Stimulated activated CD8-positive, alpha-beta memory T cell treated with anti-CD3 and anti-CD28 coated beads, Interleukin-15, amount 100 ng/mL, for 24 hours (primary cell): Measurements from ENCODE around the gene SBSN.
A peak's percentile ranks its signal among the peaks of the same experiment; 100 is the strongest.
"Not testable (repeated sequence)": the region's sequence is repeated elsewhere in the genome, so short reads cannot be mapped to it uniquely, and the experiment has no call there.

ENCODE experiments used
- DNase-seq: peaks from one replicate; pipeline ENCODE4 v3.0.0-alpha.2; 2020; ENCODE audit warnings: low read depth

The SBSN gene

DNA sequence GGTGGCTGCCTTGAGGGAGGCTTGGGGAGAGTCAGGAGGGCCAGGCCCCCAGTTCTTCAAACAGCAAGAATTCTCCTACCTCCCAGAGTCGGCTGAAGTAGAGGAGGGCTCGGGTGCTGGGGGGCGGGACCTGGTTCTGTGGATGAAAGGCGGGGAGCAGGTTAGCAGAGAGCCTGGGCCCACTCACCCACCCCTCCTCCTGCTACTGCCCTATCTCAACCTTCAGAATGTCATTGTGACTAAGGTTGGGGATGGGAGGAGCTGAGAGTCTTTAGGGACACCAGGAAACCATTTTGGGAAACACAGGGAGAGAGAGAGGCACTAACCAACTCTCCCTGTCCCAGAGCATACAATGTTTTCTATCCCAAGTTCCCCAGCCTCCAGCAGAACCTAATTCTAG is 25.4 kb downstream of the SBSN start:
- no peak for DNase-seq

DNA sequence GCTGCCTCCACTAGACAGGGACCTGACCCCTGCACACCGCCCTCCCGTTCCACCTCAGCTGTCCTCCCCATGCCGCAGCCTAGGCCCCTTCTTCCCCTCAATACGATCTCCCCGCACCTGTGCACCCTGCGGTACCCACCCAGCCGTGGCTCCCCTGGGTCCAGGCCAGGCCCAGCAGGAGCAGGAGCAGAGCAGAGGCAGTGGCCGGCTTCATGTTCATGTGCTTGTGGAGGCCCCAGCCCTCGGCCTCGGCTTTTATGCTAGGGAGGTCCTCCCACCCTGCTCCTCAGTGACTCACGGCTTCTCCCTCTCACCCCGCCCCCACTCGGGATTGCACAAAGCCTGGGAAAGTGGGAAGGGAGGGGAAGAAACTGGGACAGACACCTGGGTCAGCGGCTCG is 26.4 kb downstream of the SBSN start:
- DNase-seq = no peak

DNA sequence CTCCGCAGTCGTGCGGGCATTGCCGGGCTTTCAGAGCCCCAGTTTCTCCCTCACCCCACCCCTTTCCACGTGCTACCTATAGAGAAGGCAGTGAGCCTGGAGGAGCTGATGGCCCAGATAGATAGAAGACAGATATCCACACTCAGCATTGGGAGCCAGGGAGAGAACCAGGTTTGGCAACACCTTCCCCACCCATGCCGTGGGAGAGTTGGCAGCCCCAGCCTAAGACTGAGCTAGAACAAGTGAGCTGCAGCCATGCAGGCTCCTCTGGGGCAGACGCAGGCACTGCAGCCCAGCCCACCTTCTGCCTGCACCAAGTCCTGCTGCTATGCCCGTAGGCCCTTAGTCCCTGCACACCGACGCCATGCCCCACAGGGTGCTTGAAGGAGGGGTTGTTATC is 27.5 kb downstream of the SBSN start:
- no peak for DNase-seq

DNA sequence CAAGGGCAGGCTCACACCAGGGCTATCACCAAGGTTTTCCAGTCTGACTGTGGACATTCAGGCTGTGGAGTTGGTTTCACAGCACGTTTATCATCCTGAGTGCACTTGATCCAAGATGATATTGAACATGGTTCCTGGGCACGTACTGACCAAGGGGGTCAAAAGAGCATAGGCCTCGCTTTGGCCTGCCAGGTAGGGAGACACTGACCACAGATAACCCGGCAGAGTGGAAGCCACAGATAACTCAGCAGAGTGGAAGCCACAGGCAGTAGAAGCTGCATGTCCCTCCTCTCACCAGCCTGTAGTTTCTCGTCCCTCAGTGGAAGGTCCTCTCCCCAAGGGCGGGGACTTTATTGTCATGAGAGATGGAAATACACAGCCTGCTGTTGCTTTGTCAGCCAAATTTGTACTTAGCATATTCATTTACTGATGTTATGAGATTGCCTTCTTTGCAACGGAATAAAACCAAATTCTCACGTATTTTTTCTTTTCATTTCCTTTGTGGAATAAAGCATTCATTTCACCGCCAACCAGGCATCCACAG is 29.1 kb downstream of the SBSN start:
- no peak for DNase-seq

DNA sequence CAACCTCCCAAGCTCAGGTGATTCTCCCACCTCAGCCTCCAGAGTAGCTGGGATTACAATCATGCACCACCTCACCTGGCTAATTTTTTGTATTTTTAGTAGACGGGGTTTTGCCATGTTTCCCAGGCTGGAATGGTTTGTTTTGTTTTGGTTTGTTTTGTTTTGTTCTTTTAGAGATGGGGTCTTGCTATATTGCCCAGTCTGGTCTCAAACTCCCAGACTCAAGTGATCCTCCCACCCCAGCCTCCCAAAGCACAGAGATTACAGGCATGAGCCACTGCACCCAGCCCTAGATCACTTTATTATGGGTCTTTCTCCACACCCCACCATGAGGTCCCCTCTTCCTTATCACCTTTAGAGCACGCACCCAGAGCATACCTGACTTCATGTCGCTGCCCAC is 29.9 kb downstream of the SBSN start:
- DNase-seq = no peak

DNA sequence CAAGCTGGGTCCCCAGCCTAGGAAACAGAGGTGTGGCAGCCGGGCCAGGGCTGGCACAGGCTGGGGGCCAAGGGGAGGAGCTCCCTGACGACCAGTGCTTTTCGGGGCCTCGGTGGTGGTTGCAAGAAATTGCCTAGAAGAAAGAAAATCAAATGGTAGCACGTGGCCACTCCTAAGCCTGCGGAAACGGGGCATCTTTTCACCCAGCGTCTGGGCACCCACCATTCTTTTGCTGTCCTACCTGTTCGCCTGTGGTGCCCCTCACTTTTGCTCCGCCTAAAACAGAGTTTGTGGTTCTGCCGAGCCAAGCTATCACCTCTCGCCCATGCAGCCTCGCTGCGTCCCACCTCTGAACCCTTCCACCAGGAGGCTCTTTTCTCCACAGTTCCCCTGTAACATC is 30.7 kb downstream of the SBSN start:
- no peak for DNase-seq

DNA sequence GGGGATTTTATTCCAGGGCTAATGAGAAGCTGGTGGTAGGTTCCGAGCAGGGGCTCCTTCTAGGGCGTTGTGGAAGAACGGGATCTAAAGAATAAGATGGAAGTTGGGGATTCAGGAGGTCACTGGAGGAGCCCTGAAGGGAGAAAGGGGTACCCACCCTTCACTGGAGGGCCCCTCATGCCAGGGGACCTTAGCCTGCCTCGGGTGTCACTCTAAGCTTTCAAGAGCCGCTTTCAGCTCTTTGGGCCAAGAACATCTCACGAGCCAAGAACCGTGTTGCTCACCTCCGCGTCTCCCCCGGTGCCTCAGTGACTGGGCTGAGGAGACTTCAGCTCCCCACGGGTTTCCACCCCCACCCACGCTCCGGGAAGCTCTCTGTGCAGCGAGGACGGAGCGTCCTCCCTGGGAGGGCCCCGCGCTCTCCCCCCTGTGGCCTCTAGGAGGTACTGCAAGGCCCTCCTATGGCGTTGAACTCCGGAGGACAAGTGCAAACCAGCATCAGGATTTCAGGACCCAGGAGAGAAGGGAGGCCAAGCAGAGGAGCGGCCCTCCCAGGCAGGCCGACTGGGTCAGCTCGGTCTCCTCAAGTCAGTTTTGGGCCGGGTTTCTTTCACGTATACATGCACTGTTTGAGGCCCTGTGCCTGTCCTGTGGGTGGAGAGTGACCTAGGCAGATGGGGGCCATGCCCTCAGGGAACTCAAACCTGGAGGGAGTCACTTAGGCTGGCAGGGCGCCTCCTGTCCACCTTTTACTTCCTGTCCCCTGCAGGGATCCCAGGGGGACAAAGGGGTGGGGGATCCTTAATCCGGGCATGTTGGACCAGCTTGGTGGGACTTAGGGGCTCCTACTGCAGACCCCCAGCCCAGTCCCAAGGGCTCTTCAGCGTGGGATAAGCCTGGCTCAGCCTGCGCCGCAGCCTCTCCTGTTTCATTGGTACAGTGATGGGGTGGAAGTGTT is 32.7 kb downstream of the SBSN start:
- peak; percentile 61 for DNase-seq

DNA sequence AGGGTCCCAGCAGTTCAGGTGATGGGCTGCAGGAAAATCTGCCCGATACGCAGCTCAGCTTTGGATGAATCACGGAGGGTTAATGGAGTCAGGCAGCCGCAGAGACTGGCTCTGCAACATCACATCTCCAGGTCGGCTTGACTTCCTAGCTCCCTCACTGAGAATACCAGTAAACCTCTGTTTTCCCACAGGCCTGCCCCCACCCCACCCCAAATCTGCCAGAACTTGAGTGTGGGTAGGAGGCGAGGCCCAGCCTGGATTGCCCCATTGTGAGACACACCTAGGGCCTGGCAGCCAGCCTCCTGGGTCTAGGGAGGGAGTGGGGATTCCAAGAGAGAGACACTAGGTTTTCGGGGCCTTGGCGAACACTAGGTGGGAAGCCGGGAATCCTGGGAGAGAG is 34.1 kb downstream of the SBSN start:
- no peak for DNase-seq

DNA sequence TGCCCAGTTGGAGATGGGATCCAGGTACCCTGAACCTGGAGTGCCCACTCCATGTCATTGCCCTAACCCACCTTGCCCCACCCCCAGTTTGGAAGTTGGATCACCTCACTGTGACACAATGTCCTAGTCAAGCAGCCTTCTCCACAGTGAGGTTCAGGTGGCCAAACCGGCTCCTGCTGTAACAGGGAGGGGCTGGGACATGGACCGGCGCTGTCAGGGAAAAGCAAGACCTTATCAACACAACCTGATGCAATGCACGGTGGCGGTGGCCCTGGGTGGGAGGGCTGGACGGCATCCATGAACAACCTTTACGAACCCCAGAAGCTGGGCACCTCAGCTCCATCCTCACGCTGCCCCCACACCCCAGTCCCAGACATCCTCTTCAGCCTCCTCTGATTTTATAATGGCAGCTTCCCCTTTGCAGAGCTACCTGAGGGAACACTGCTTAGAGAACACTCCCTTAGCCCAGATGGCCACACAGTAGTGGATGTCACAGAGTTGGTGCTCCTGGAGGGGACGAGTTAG is 36.2 kb downstream of the SBSN start:
- no peak for DNase-seq

DNA sequence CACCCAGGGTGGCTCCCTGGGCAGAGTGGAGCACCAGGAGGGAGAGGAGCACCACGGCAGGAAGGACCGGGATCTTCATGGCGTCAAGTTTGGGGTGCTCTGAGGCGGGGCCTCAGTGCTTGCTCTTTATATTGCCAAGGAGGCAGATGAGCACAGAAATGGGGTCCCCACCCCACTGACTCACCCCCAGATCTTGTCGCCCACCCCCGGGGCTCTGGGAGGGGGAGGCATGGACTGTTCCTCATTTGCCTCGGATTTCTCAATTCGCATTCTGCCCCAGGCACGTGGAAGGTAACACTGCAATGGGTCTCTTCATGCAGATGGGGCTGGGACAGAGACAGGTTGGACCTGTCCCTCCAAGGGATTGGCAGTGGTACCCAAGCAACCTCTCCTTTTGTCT is 37.7 kb downstream of the SBSN start, which contains the start of gene KRTDAP:
TSS of gene KRTDAP (minus strand) at position 101 of the 400 bp plus-strand sequence. CDS start at position 79, 22 bp downstream.
- DNase-seq = no peak

DNA sequence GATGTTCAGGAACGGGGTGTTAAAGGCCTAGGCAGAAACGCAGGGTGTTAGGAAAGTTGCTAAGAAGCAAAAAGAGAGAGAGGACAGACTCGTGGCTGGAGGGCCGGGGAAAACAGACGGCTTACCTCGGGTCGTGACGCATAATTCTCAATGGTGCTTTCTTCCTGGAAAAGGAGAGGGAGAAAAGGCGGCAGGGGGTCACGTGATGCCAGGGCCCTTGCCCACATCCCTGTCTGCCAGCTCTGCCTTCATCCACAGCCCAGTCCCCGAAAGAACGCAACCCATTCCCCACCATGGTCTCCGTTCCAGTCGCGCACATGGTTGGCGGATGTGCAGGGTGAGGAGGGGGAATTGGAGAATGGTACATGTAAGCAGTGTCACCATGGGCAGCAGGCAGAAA is 39.4 kb downstream of the SBSN start:
- DNase-seq = no peak

DNA sequence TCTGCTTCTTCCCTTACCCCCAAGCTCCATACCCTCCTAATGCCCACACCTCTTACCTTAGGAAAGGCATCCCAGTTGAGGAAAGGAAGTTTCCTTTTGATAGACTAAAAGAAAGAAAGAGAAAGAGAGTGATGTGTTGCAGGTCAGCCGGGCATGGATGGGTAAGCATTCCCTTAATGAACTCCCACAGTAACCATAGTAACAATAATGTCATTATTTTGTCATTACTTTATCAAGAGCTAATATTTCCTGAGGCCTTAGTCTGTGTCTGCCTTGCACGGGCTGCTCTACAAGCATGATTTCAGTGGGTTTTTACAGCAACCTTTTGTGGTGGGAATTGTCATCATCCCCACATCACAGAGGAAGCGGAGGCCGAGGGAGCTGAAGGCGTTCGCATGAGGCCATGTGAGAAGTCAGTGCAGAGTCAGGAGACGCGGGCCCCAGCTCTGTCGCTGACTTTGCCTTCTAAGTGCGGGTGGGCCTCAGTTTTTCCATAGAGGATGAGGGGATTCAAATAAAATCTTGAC is 40.4 kb downstream of the SBSN start:
- DNase-seq = no peak

DNA sequence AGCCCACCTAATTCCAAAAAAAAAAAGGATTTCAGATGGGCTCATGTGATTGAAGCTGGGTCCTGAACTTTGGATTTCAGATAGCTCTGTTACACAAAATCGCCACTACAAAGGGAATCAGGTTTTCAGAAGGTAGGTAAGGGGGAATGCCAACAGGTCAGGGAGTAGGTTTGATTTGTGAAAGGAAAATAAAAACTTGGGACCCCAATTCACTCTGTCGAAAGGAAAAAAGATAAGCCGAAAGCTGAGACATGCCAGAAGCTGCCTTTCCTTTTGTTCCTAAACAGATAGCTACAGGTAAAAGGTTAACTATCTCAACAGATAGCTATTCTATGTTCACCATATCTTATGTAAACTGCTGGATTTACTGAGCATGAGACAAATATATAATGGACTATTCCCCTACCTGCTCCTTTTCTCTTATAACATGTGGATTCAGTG is 41.8 kb downstream of the SBSN start:
- DNase-seq = no peak

DNA sequence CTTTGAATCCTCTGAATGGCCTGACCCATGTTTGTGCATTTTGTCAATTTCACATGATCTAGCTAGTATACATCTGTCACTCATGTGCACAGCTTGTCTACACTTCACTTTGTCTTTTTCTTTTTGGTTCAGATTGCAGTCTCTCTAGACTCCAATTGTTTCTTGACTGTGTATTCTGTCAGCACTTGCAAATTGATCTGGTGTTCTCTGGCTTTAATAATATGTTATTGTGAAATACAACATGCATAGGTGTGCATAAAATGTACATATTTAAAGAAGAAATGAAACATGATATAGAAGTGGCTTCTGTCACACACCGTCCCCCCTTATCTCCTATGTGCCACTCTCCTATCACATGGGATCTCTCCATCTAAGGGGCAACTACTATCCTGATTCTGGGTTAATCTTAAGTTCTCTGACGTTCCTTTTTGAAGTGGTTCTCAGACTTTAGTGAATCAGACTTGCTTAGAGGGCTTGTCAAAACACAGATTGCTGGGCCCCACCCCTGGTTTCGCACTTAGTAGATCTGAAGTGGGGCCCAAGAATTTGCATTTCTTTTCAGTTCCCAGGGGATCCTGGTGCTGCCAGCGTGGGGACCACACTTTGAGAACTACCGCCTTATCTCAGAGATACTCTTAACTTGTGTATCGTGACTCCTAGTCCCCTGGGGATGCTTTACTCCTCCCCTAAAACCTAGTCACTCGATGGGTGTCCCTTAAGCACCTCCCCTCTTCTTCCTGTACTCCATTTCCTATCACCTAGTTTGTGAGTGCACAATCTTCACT is 43.7 kb downstream of the SBSN start:
- DNase-seq = no peak

DNA sequence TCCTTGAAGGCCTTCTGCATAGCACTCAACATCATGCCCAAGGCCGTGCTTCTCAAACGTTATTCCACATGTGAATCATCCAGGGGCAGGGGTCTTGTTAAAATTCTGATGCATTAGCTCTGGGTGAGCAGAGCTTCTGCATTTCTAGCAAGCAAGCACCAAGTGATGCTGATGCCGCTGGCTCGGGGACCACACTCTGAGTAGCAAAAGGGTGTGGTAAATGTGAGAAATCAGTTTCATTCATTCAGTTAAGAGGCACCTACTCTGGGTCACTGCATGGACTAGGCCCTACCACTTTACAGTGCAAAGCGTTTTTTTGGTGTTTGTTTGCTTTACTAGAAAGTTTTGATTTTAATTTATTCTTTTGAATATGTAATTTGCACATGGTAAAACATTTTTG is 45.0 kb downstream of the SBSN start:
- DNase-seq = no peak

DNA sequence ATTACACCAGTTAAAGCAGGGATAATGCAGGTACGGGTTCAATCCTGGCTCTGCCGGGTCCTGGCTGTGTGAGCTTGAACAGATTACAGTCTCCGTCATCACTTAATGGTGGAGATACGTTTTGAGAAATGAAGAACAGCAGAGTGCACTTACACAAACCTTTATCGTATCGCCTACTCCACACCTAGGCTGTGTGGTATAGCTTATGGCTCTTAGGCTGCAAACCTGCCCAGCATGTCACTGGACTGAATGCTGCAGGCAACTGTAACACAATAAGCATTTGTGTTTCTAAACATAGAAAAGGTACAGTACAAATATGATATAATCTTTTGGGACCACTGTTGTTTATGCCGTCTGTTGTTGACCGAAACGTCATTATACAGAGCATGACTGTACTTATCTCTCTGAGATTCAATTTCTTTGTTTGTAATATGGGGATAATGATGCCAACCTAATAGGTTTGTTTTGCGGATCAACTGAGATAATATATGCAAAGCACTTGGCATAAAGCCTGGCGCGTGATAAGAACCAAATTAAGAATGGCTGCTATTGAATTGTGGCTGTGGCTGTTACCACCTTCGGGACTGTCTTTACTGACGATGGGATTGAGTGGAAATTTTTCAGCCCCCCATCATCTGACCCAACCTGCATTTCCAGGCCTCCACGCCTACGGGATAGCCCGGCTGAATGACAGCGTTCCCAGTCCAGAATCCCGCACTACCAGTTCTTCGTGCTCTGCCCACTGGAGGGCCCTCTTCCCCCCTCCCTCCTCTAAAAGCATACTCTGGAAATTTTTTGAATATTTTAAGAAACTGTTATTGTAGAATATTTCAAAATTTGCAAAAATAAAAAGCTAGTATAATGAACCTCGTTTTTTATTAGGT is 49.1 kb downstream of the SBSN start:
- DNase-seq = no peak

DNA sequence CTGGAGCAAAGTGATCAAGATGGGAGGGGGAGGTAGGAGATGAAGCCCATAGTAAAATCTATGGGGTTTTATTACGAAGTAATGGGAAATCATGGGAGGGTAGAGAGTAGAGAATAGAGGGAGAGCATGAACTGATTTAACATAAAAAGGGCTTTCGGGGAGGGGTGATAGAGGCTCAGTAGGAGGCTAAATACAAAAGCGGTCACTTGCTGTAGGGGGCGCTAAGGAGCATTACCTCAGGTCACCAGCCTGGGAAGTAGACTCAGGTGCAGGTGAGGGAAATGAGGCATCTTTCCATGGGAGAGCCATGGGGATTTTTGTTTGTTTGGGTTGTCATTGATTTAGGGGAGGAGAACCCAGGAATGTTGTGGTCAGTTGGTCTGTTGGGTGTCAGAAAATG is 52.0 kb downstream of the SBSN start:
- no peak for DNase-seq

DNA sequence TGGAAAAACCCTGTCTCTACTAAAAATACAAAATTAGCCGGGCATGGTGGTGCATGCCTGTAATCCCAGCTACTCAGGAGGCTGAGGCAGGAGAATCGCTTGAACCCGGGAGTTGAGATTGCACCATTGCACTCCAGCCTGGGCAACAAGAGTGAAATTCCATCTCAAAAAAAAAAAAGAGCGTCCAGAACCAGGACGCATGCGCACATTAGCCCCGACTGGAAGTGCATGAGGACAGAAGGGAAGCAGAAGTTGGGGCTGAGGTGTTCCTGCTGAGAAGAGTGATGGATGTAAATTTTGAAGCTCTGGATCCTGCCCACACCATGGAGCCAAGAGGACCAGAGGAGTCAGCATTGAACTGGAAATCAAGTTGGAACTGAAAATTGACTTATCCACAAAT is 53.5 kb downstream of the SBSN start:
- not testable (repeated sequence) for DNase-seq

DNA sequence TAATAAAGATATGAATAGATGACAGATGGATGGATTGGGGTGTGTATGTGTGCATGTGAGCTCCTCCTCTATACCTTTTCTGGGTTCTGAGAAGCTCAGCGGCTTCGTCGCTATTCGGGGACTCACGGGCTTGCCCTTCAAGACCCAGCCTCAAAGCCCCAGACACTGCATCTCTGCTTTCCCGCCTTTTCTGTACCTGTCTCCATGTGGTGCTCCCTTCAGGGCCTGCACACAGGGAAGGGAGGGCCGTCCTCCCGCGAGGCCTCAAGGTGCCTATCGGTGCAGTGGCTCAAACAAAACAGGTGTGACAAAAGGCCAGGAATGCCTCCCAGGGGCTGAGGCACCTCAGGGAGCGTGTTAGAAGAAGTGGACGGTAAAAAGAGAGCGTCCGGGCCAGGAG is 54.0 kb downstream of the SBSN start:
- DNase-seq = no peak
